K562 (cell line): ENCODE results near the gene AMBRA1. TPM values are rescaled to one million over a fixed set of nuclear protein-coding genes. Genes with fewer than 3 reads are reported as not detected.

Experiments used
- ATAC-seq: fragments of 200-7000 bp; cut with Tn5 transposase; 3 replicates; pipeline ENCODE4 v1.9.1; 2020; ENCODE audit warnings: moderate library complexity
- BruUV-seq: library from RNA; stranded (reverse); fragments of 400-500 nt; replicated peaks from 2 replicates; lab custom pipeline; 2021; lab: Mats Ljungman, UMichigan
- CTCF ChIA-PET: fragments of 300-600 bp; formaldehyde crosslinking; extraction: SDS; loops from one replicate; lab custom pipeline; 2021; ENCODE audit warnings: low intra/inter-chr PET ratio; lab: Yijun Ruan, JAX
- POLR2A ChIA-PET: fragments of 300-600, 350-650 bp; sonication (Branson Sonifier 250); formaldehyde crosslinking; extraction: SDS; loops from one replicate; lab custom pipeline; 2021; ENCODE audit warnings: antibody characterized with exemption, inconsistent platforms; lab: Yijun Ruan, JAX
- DNase-seq, 4 experiments: peaks; one replicate each; pipeline versions ENCODE4 v3.0.0 to v3.0.0-alpha.2; 2011 to 2018; ENCODE audit warnings: low spot score in 3 of 4, mixed read lengths in 3 of 4; ENCODE audit errors: extremely low read depth in 1 of 4
- FAIRE-seq: peaks from 2 replicates; lab custom pipeline; 2011; peaks lifted over from hg19 to GRCh38; lab: Jason Lieb, UNC
- H2AFZ ChIP-seq: 2 replicates; pipeline ENCODE4 v1.6.0; 2011; ENCODE audit warnings: low read depth, low read length, control low read depth, inconsistent platforms
- H3K27ac ChIP-seq: fragments of 200-600 bp; 3 replicates; pipeline ENCODE4 v1.8.0; 2011; ENCODE audit warnings: low read depth, mild to moderate bottlenecking, control low read depth, inconsistent platforms, low read length, moderate library complexity, mixed read lengths; ENCODE audit errors: extremely low read depth
- H3K27me3 ChIP-seq, 2 experiments: fragments of 300-600 bp in 1 of 2; 2 replicates in 1 of 2; 3 replicates in 1 of 2; pipeline versions ENCODE4 v1.6.0 to v1.8.0; 2011; ENCODE audit warnings: inconsistent platforms in 2 of 2, low read length in 2 of 2, mild to moderate bottlenecking in 1 of 2, mixed read lengths in 1 of 2, moderate library complexity in 1 of 2; ENCODE audit not compliant: control insufficient read depth in 2 of 2, insufficient read depth in 2 of 2
- H3K36me3 ChIP-seq: fragments of 300-600 bp; 3 replicates; pipeline ENCODE4 v1.8.0; 2011; ENCODE audit warnings: mild to moderate bottlenecking, low read length, inconsistent platforms; ENCODE audit not compliant: control insufficient read depth, insufficient read depth
- H3K4me1 ChIP-seq, 2 experiments: fragments of 200-600 bp in 1 of 2; replicated peaks in 1 of 2; 2 replicates in 1 of 2; 3 replicates in 1 of 2; pipeline versions ENCODE4 v1.5.1 to v1.8.0; 2011; ENCODE audit warnings: inconsistent platforms in 2 of 2, low read length in 2 of 2, mild to moderate bottlenecking in 1 of 2, mixed read lengths in 1 of 2, moderate library complexity in 1 of 2; ENCODE audit not compliant: control insufficient read depth in 2 of 2, insufficient read depth in 2 of 2
- H3K4me2 ChIP-seq: 2 replicates; pipeline ENCODE4 v1.6.1; 2011; ENCODE audit warnings: low read length, control low read depth, inconsistent platforms, mixed read lengths; ENCODE audit not compliant: insufficient read depth
- H3K4me3 ChIP-seq: fragments of 200-600 bp; sonication (generic), shearing (Covaris generic); 2 replicates; pipeline ENCODE4 v1.5.1; 2016; ENCODE audit warnings: control low read depth, inconsistent platforms
- H3K79me2 ChIP-seq: fragments of 200-600 bp; 3 replicates; pipeline ENCODE4 v1.8.0; 2011; ENCODE audit warnings: low read length, inconsistent platforms; ENCODE audit not compliant: control insufficient read depth, insufficient read depth
- H3K9ac ChIP-seq, 2 experiments: 2 replicates each; pipeline versions ENCODE4 v1.6.0 to v1.6.1; 2011; ENCODE audit warnings: low read depth in 2 of 2, low read length in 2 of 2, control low read depth in 1 of 2, inconsistent platforms in 1 of 2, mild to moderate bottlenecking in 1 of 2, mixed read lengths in 1 of 2; ENCODE audit not compliant: insufficient read depth in 1 of 2
- H3K9me1 ChIP-seq: one replicate; pipeline ENCODE4 v1.6.0; 2011; ENCODE audit warnings: inconsistent platforms, mild to moderate bottlenecking, low read length, moderate library complexity; ENCODE audit not compliant: control insufficient read depth, insufficient read depth
- H3K9me3 ChIP-seq: replicated peaks from 2 replicates; pipeline ENCODE4 v1.5.1; 2011; ENCODE audit warnings: low read depth, low read length, inconsistent platforms; ENCODE audit not compliant: control insufficient read depth, insufficient read depth
- H4K20me1 ChIP-seq: replicated peaks from 2 replicates; pipeline ENCODE4 v1.6.1; 2011; ENCODE audit warnings: low read length, inconsistent platforms, mixed read lengths; ENCODE audit not compliant: control insufficient read depth, insufficient read depth
- BACH1 ChIP-seq: fragments of 200-800 bp; sonication (Bioruptor generic); IDR thresholded peaks from 2 replicates; pipeline ENCODE4 v1.6.1; 2016; ENCODE audit warnings: missing genetic modification characterization, missing compliant biosample characterization
- E2F1 ChIP-seq: sonication (generic); formaldehyde crosslinking; IDR thresholded peaks from 2 replicates; pipeline ENCODE4 v1.8.1; 2023; ENCODE audit warnings: mild to moderate bottlenecking, missing genetic modification reagents, moderate library complexity
- HSF4 ChIP-seq: fragments of 250-450 bp; sonication (Bioruptor Pico); IDR thresholded peaks from 2 replicates; pipeline ENCODE4 v2.1.2; 2022; ENCODE audit warnings: mild to moderate bottlenecking, moderate library complexity, borderline replicate concordance
- KDM5B ChIP-seq: fragments of 200-600 bp; sonication (generic); IDR thresholded peaks from 2 replicates; pipeline ENCODE4 v1.6.1; 2012; ENCODE audit warnings: low read depth, mild to moderate bottlenecking, moderate library complexity, low read length, control low read depth, inconsistent platforms; ENCODE audit not compliant: insufficient replicate concordance
- MEIS2 ChIP-seq: fragments of 450-650 bp; IDR thresholded peaks from 2 replicates; pipeline ENCODE4 v1.6.1; 2014; ENCODE audit warnings: mild to moderate bottlenecking; ENCODE audit not compliant: partially characterized antibody
- PYGO2 ChIP-seq: fragments of 450-650 bp; IDR thresholded peaks from 2 replicates; pipeline ENCODE4 v1.6.1; 2016; ENCODE audit warnings: mild to moderate bottlenecking, missing genetic modification characterization, moderate library complexity, missing compliant biosample characterization
- ZNF232 ChIP-seq: sonication (generic); formaldehyde crosslinking; IDR thresholded peaks from 2 replicates; pipeline ENCODE4 v1.8.0; 2022; ENCODE audit warnings: mild to moderate bottlenecking, missing genetic modification reagents
- ZNF655 ChIP-seq: fragments of 250-450 bp; sonication (Bioruptor Pico); IDR thresholded peaks from 2 replicates; pipeline ENCODE4 v1.5.0; 2021
- WGBS: fragments of 100-300 bp; shearing (Covaris generic); methylation state at CpG from one replicate; pipeline ENCODE4 v1.1.6; 2016; ENCODE audit warnings: low coverage, mixed read lengths; ENCODE audit not compliant: insufficient coverage; ENCODE audit errors: missing lambda C conversion rate; 5-methylcytosine and 5-hydroxymethylcytosine counted together
- in situ Hi-C: fragments of 300-500 bp; cut with MboI; formaldehyde crosslinking; loops from 4 replicates; pipeline ENCODE4 v1.15.0; 2018; ENCODE audit warnings: inconsistent platforms, mixed read lengths
- intact Hi-C: fragments of 100-400 bp; cut with micrococcal nuclease; formaldehyde crosslinking; loops from 2 replicates; pipeline ENCODE4 v1.14.2; 2022
- polyA plus RNA-seq, 8 experiments: library from polyadenylated mRNA; depleted of rRNA in 4 of 8; stranded (reverse) in 5 of 8; unstranded in 3 of 8; fragments of >200 nt; fragmentation: Nextera tagmentation in 2 of 8; fragmentation: Illumina TruSeq in 1 of 8; extraction: Ambion mirVana in 2 of 8; extraction: Trizol in 1 of 8; gene quantifications; 2 replicates each; pipeline versions ENCODE4 v1.2.1 to v1.2.3, GENCODE V29; 2011 to 2014; ENCODE audit warnings: inconsistent platforms in 1 of 8, missing spikeins in 1 of 8
- total RNA-seq, 7 experiments: library from RNA; depleted of rRNA in 6 of 7; stranded (reverse); fragments of >200 nt in 6 of 7; fragmentation: Illumina TruSeq in 2 of 7; extraction: Trizol in 2 of 7; gene quantifications; 2 replicates each; pipeline versions ENCODE4 v1.2.1 to v1.2.3, GENCODE V29; 2011 to 2021; ENCODE audit warnings: low replicate concordance in 1 of 7
- TF ChIP-seq, protein P1 (sequence below): fragments of 450-650 bp; IDR thresholded peaks from 2 replicates; pipeline ENCODE4 v1.6.1; 2016; ENCODE audit warnings: antibody characterized with exemption
- TF ChIP-seq, protein P2 (sequence below): fragments of 150-350 bp; IDR thresholded peaks from 2 replicates; pipeline ENCODE4 v1.6.1; 2014; ENCODE audit warnings: low read depth, mild to moderate bottlenecking, low read length, borderline replicate concordance
- TF ChIP-seq, protein P3 (sequence below): fragments of 250-450 bp; sonication (Bioruptor Pico); IDR thresholded peaks from 2 replicates; pipeline ENCODE4 v1.8.0; 2021; ENCODE audit warnings: mild to moderate bottlenecking, moderate library complexity

AMBRA1 gene
- total and polyA plus RNA-seq, 9 of the 15 experiments (the other 6 are each of a cell fraction or from before 2014, with no cell fraction given) = 0.15 to 24.5 (median 13.0) TPM

DNA sequence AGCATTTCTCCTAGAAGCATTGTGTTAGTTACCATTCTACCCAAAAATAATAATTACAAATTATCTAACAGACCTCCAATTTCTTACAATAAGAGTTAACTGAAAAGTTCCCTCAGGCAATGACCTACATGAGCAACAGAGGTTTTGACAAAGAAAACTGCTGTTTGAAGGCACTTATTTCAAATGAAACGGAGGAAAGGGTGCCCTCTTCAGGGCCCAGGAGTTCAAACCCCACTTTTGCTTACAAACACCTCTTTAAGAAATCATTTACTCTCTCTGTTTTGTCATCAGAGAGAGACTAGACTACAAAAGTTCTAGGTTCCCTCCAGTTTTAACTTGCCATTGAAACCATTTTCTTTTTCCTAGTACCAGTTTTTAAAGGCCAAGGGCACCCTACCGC is 56.7 kb downstream of the AMBRA1 start (continued):
- TF ChIP-seq, protein P1, sequence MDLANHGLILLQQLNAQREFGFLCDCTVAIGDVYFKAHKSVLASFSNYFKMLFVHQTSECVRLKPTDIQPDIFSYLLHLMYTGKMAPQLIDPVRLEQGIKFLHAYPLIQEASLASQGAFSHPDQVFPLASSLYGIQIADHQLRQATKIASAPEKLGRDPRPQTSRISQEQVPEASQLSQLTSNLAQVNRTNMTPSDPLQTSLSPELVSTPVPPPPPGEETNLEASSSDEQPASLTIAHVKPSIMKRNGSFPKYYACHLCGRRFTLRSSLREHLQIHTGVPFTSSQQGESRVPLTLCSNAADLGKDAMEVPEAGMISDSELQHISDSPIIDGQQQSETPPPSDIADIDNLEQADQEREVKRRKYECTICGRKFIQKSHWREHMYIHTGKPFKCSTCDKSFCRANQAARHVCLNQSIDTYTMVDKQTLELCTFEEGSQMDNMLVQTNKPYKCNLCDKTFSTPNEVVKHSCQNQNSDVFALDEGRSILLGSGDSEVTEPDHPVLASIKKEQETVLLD = no peak
- TF ChIP-seq KDM5B (no peak), HSF4 (CRISPR knock-in tag) (no peak), BACH1 (no peak)

- H2AFZ ChIP-seq = no peak overlapping the region
- ATAC-seq (no peak), FAIRE-seq (no peak), DNase-seq (no peak)
- peaks cover 14% of the 10 kb centered on the region for H4K20me1 ChIP-seq
- CTCF ChIA-PET = interaction anchor here (0.6 to 1.2 kb wide), 2 partner anchors 30 to 170 kb away, joined by 3 read pairs; no protein-coding TSS in a partner anchor
- no peak overlapping the region for H3K27ac ChIP-seq
- peaks cover 3% of the 10 kb centered on the region for H3K9me1 ChIP-seq
- peaks cover 64% of the 10 kb centered on the region for H3K79me2 ChIP-seq
- no TSS peak for BruUV-seq
- no peak overlapping the region for H3K4me3 ChIP-seq
- in situ Hi-C loops = no loop called here
- no peaks in the 10 kb centered on the region for H3K27me3 ChIP-seq
- no peak overlapping the region for H3K9ac ChIP-seq
- no peak overlapping the region for H3K4me2 ChIP-seq
- POLR2A ChIA-PET = no interaction called here
- H3K36me3 ChIP-seq = peaks cover 11% of the 10 kb centered on the region
- H3K9me3 ChIP-seq = no peaks in the 10 kb centered on the region
- 86% methylated on average over 4 of the region's 4 CpGs for WGBS
- intact Hi-C loops = loop anchor here (2.0 to 5.0 kb wide), 3 partner anchors 45 to 288 kb away; no protein-coding TSS in a partner anchor
- peaks cover 7 to 15% of the 10 kb centered on the region in 2 experiments; a peak in 4 of 5 replicates for H3K4me1 ChIP-seq
- TF ChIP-seq, protein P2, sequence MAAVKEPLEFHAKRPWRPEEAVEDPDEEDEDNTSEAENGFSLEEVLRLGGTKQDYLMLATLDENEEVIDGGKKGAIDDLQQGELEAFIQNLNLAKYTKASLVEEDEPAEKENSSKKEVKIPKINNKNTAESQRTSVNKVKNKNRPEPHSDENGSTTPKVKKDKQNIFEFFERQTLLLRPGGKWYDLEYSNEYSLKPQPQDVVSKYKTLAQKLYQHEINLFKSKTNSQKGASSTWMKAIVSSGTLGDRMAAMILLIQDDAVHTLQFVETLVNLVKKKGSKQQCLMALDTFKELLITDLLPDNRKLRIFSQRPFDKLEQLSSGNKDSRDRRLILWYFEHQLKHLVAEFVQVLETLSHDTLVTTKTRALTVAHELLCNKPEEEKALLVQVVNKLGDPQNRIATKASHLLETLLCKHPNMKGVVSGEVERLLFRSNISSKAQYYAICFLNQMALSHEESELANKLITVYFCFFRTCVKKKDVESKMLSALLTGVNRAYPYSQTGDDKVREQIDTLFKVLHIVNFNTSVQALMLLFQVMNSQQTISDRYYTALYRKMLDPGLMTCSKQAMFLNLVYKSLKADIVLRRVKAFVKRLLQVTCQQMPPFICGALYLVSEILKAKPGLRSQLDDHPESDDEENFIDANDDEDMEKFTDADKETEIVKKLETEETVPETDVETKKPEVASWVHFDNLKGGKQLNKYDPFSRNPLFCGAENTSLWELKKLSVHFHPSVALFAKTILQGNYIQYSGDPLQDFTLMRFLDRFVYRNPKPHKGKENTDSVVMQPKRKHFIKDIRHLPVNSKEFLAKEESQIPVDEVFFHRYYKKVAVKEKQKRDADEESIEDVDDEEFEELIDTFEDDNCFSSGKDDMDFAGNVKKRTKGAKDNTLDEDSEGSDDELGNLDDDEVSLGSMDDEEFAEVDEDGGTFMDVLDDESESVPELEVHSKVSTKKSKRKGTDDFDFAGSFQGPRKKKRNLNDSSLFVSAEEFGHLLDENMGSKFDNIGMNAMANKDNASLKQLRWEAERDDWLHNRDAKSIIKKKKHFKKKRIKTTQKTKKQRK = no peak
- no peak for TF ChIP-seq PYGO2 (tag)
- no peak for TF ChIP-seq ZNF232 (CRISPR knock-in tag)
- TF ChIP-seq, protein P3, sequence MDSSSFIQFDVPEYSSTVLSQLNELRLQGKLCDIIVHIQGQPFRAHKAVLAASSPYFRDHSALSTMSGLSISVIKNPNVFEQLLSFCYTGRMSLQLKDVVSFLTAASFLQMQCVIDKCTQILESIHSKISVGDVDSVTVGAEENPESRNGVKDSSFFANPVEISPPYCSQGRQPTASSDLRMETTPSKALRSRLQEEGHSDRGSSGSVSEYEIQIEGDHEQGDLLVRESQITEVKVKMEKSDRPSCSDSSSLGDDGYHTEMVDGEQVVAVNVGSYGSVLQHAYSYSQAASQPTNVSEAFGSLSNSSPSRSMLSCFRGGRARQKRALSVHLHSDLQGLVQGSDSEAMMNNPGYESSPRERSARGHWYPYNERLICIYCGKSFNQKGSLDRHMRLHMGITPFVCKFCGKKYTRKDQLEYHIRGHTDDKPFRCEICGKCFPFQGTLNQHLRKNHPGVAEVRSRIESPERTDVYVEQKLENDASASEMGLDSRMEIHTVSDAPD (CRISPR knock-in tag) = no peak
- no peak for TF ChIP-seq E2F1 (CRISPR knock-in tag)
- no peak for TF ChIP-seq ZNF655 (CRISPR knock-in tag)
- no peak for TF ChIP-seq MEIS2
Observed at GRCh38 chr11:46535688-46536087, 58.1 kb downstream of the AMBRA1 start.
